ENCODE measurements around the gene SKOR1.

SKOR1 gene

DNA sequence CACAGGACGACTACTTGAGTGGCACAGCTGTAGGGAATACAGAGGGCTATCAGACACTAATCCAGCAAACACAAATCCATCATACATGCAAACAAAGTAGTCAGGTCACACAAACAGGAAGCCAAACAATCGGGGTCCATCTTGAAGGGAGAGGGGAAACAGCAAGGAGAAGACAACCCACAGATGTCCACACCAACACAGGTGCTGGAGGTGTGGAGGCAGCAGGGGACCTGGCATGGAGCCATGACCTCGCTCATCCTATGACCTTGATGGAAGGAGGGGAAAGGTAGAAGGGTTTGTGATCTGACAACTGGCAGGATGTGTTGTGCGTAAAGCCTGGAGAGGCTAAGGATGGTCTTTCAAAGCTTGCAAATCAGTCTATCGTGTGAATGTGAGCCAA, 39.9 kb upstream of the SKOR1 start:
- Mint-ChIP-seq H3K27me3 (no peaks in the 10 kb centered on the region), H3K4me3 (no peak overlapping the region), H3K27ac (no peak overlapping the region), H3K36me3 (peaks cover 15% of the 10 kb centered on the region), H3K9me3 (no peaks in the 10 kb centered on the region), H3K4me1 (peaks cover 25% of the 10 kb centered on the region)

- Mint-ChIP-seq H3K27ac (no peak overlapping the region), H3K4me3 (no peak overlapping the region), H3K27me3 (no peaks in the 10 kb centered on the region), H3K36me3 (peaks cover 18% of the 10 kb centered on the region), H3K9me3 (no peaks in the 10 kb centered on the region), H3K4me1 (peaks cover 25% of the 10 kb centered on the region)
Observed at GRCh38 chr15:67786646-67787045, 38.7 kb upstream of the SKOR1 start.

GRCh38 chr15:67788986-67789385, 36.3 kb upstream of the SKOR1 start:
- peaks cover 29% of the 10 kb centered on the region for H3K36me3 Mint-ChIP-seq

GRCh38 chr15:67790610-67791319, 34.5 kb upstream of the SKOR1 start:
- no peak overlapping the region for H3K27ac Mint-ChIP-seq

More at GRCh38 chr15:67788986-67789385, 36.3 kb upstream of the SKOR1 start:
- peaks cover 10% of the 10 kb centered on the region for H3K4me1 Mint-ChIP-seq
- no peak overlapping the region for H3K27ac Mint-ChIP-seq
- H3K27me3 Mint-ChIP-seq: no peaks in the 10 kb centered on the region
- no peak overlapping the region for H3K4me3 Mint-ChIP-seq
- no peaks in the 10 kb centered on the region for H3K9me3 Mint-ChIP-seq

GRCh38 chr15:67792250-67792942, 32.9 kb upstream of the SKOR1 start:
- H3K27me3 Mint-ChIP-seq: no peaks in the 10 kb centered on the region
- H3K27ac Mint-ChIP-seq: no peak overlapping the region
- H3K4me1 Mint-ChIP-seq: no peaks in the 10 kb centered on the region
- peaks cover 34% of the 10 kb centered on the region for H3K36me3 Mint-ChIP-seq
- H3K9me3 Mint-ChIP-seq: no peaks in the 10 kb centered on the region
- H3K4me3 Mint-ChIP-seq: no peak overlapping the region

More at GRCh38 chr15:67790610-67791319, 34.5 kb upstream of the SKOR1 start:
- no peaks in the 10 kb centered on the region for H3K9me3 Mint-ChIP-seq
- H3K36me3 Mint-ChIP-seq: peaks cover 38% of the 10 kb centered on the region
- no peak overlapping the region for H3K4me3 Mint-ChIP-seq
- no peaks in the 10 kb centered on the region for H3K27me3 Mint-ChIP-seq
- H3K4me1 Mint-ChIP-seq: no peaks in the 10 kb centered on the region

GRCh38 chr15:67794832-67795574, 30.3 kb upstream of the SKOR1 start:
- Mint-ChIP-seq H3K27ac (no peak overlapping the region), H3K36me3 (peaks cover 30% of the 10 kb centered on the region), H3K4me1 (no peaks in the 10 kb centered on the region), H3K9me3 (no peaks in the 10 kb centered on the region), H3K27me3 (no peaks in the 10 kb centered on the region), H3K4me3 (no peak overlapping the region)

DNA sequence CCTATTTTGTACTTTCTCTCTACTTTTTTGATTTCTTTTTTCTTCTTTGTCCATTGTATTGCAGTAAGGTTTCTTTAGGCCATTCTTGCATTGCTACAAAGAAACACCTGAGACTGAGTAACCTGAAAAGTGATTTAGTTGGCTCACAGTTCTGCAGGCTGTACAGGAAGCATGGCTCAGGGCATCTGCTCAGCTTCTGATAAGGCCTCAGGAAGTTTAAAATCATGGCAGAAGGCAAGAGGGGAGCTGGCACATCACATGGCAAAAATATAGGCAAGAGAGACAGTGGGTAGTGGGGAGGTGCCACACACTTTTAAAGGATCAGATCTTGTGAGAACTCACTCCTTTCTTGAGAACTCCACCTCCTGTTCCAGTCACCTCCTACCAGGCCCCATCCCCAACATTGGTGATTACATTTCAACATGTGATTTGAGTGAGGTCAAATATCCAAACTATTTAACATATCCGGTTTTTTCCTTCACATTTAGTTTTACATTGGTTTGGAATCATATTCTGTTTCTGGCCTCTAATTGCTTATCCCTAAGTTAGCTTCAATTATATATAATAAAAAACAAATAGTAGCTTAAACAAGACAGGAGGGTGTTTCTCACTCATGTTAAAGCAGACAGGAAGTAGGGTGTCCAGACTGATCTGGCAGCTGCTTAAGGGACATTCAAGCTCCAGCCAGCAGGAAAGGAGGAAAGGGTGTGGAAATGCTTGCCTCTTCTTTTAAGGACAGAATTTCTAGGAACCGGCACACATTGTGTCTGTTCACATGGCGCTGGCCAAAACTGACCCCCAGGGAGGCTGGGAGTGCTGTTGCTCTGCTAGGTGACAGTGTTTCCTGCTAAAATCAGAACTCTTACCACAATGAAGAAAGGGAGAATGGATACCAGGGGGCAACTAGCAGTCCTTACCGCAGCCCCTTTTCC, 28.8 kb upstream of the SKOR1 start:
- Mint-ChIP-seq H3K4me1 (no peaks in the 10 kb centered on the region), H3K27ac (no peak overlapping the region), H3K4me3 (no peak overlapping the region), H3K9me3 (no peaks in the 10 kb centered on the region), H3K27me3 (no peaks in the 10 kb centered on the region), H3K36me3 (peaks cover 29% of the 10 kb centered on the region)

GRCh38 chr15:67799801-67800205, 25.5 kb upstream of the SKOR1 start:
- H3K36me3 Mint-ChIP-seq: peaks cover 14% of the 10 kb centered on the region
- no peaks in the 10 kb centered on the region for H3K27me3 Mint-ChIP-seq
- no peaks in the 10 kb centered on the region for H3K9me3 Mint-ChIP-seq
- H3K4me3 Mint-ChIP-seq: no peak overlapping the region
- no peak overlapping the region for H3K27ac Mint-ChIP-seq
- H3K4me1 Mint-ChIP-seq: no peaks in the 10 kb centered on the region

DNA sequence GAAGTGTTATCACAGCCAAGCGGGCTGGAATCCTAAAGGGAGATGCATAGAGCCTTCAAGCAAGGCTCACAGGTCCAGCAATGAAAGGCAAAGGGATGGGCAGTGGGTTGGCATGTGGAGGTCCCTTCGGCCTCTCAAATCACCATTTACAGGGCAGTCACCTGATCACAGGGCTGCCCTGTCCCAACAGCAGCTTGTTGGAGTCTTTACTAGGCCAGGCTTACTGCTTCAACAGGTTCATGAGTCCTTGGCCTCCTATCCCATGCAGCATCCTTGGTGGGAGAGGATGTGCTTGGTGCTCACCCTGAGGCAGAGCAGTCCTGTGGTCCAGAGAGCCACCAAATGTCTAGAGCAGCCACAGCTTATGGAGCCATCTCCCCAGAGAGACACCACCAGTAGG, 24.2 kb upstream of the SKOR1 start:
- H3K27ac Mint-ChIP-seq: no peak overlapping the region
- no peaks in the 10 kb centered on the region for H3K4me1 Mint-ChIP-seq
- no peak overlapping the region for H3K4me3 Mint-ChIP-seq
- H3K9me3 Mint-ChIP-seq: no peaks in the 10 kb centered on the region
- H3K36me3 Mint-ChIP-seq: peaks cover 8% of the 10 kb centered on the region
- no peaks in the 10 kb centered on the region for H3K27me3 Mint-ChIP-seq

GRCh38 chr15:67801926-67802914, 23.1 kb upstream of the SKOR1 start:
- Mint-ChIP-seq H3K27ac (no peak overlapping the region), H3K27me3 (no peaks in the 10 kb centered on the region), H3K9me3 (no peaks in the 10 kb centered on the region), H3K4me1 (no peaks in the 10 kb centered on the region), H3K4me3 (no peak overlapping the region), H3K36me3 (peaks cover 7% of the 10 kb centered on the region)

- Mint-ChIP-seq H3K27ac (no peak overlapping the region), H3K4me3 (no peak overlapping the region), H3K36me3 (peaks cover 4% of the 10 kb centered on the region), H3K4me1 (no peaks in the 10 kb centered on the region), H3K9me3 (no peaks in the 10 kb centered on the region), H3K27me3 (no peaks in the 10 kb centered on the region)
Observed at GRCh38 chr15:67803299-67803698, 22.0 kb upstream of the SKOR1 start.

DNA sequence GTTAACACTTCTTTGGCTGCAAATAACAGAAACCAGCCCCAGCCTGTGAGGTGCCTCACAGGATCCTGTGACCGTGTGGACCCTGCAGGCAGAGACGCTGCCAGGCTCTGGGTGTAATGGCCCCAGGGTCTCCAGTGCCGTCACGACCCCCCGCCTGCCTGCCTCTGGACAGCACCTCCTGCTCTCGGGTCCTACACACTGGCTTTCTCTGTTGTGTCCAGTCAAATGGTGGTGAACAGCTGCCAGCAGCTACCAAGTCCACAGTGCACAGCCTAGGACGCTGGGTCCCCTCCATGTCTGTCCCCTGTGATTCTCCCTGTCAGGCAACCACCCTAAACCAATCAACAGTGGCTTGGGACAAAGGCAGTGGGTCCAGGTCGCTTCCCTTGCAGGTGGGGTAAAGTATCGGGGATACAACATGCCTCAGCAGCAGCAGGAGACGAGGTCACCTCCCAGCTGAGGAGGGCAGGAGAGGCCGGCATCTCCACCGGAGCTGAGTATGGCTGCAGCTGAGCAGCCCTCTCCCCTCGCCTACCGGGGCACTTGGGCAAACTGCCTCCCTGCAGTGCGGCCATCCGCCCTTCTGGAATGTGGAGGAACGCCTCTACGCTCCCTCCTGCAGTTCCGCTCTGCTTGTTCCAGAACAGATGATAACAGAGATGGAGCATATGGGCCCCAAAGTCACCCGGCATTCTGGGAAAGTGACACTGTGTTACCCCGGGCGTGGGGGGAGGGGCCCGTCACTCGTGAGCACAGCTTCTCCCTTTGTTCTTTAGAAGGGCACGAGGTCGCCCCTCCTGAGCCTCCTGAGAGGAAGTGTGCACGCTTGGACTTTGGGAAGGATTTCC, 21.1 kb upstream of the SKOR1 start:
- no peaks in the 10 kb centered on the region for H3K4me1 Mint-ChIP-seq
- no peak overlapping the region for H3K27ac Mint-ChIP-seq
- H3K4me3 Mint-ChIP-seq: no peak overlapping the region
- no peaks in the 10 kb centered on the region for H3K27me3 Mint-ChIP-seq
- no peaks in the 10 kb centered on the region for H3K9me3 Mint-ChIP-seq
- H3K36me3 Mint-ChIP-seq: peaks cover 8% of the 10 kb centered on the region

DNA sequence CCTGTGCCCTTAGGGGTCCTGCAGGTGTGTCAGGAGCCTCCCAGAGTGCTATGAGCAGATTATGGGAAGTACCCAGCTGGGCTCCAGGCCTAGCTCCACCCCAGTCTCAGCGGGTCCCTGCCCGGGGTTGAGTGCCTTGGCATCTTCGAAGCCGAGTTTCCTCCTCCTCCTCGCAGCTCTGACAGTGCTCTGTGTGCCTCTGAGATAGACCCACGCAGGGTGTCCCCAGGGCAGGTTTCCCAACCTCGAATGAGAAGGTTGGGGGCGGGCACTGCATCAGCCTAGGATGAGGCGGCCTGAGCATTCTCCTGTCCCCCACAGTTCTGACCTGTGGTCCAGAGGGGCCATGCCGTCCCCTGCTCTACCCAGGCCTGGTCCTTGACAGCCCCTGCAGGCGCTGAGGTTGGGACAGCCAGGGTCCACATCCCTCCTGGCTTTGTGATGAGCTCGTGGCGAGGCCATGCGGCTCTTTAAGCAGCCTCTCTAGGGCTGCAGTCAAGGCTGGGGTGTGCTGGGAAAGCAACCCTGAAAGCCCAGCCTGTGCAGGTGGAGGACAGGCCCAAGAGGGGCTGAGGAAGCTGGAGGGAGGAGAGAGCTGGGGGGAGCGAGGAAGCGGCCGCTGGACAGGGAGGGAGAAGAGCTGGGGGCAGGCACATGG, 20.2 kb upstream of the SKOR1 start:
- H3K27ac Mint-ChIP-seq: no peak overlapping the region
- no peaks in the 10 kb centered on the region for H3K9me3 Mint-ChIP-seq
- H3K27me3 Mint-ChIP-seq: no peaks in the 10 kb centered on the region
- peaks cover 8% of the 10 kb centered on the region for H3K36me3 Mint-ChIP-seq
- H3K4me3 Mint-ChIP-seq: no peak overlapping the region
- H3K4me1 Mint-ChIP-seq: no peaks in the 10 kb centered on the region

Data from activated naive CD4-positive, alpha-beta T cell treated with anti-CD3 and anti-CD28 coated beads, Interleukin-2, amount 50 U/mL, for 24 hours (primary cell).